Ishikawa (cell line): ENCODE measurements around the gene AUTS2.

Experiments
- EGR1 ChIP-seq: IDR thresholded peaks from 2 replicates; pipeline ENCODE4 v1.6.1; 2012
- EP300 ChIP-seq: IDR thresholded peaks from 2 replicates; pipeline ENCODE4 v1.6.1; 2012; ENCODE audit warnings: borderline replicate concordance
- NFIC ChIP-seq: IDR thresholded peaks from 2 replicates; pipeline ENCODE4 v1.6.1; 2012
- RAD21 ChIP-seq: IDR thresholded peaks from 2 replicates; pipeline ENCODE4 v1.6.1; 2012; ENCODE audit warnings: low read depth
- TAF1 ChIP-seq: IDR thresholded peaks from 2 replicates; pipeline ENCODE4 v1.6.1; 2012; ENCODE audit warnings: low read depth, mild to moderate bottlenecking
- ZBTB7A ChIP-seq: IDR thresholded peaks from 2 replicates; pipeline ENCODE4 v1.6.1; 2012; ENCODE audit warnings: low read depth
- TF ChIP-seq, protein P1 (sequence below): IDR thresholded peaks from 2 replicates; pipeline ENCODE4 v1.6.1; 2012; ENCODE audit warnings: low read depth, mild to moderate bottlenecking
- TF ChIP-seq, protein P2 (sequence below): IDR thresholded peaks from 2 replicates; pipeline ENCODE4 v1.6.1; 2012

DNA sequence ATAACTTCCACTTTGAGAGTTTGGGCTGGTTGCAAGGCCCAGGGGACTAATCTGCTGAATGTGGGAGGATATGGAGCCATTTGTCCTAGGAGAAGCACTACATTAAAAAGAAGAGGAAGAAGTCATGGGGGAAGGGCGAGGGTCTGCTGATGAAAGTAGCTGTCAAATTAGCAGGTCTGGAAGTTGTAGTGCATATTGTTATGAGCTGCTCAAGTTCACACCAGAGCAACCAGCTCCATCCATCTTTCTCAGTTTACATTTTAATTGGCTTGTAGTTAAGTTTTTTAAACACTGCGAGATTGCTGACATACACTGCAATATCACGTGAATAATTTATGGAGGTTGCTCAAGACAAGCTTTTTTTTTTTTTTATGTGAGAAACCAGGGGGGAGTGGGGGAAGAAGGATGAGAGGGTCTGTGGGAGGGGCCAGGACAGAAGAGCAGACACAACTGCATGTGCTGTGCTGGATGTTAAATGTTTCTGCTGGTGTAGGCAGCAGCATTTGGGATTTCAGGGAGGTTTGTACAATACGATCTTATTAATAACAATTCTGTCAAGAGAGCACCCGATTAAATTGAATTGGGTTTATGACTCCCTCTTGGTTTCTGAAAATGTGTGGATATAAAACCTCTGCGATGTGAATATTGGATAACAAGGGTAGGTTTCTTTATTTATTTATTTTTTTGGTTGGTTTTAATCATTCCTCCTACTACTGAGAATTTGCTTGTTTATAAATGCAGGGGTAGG lies 774.7 kb downstream of the AUTS2 start:
- TF ChIP-seq ZBTB7A, result no peak
- no peak for TF ChIP-seq EP300
- TF ChIP-seq TAF1, result no peak
- TF ChIP-seq, protein P1, sequence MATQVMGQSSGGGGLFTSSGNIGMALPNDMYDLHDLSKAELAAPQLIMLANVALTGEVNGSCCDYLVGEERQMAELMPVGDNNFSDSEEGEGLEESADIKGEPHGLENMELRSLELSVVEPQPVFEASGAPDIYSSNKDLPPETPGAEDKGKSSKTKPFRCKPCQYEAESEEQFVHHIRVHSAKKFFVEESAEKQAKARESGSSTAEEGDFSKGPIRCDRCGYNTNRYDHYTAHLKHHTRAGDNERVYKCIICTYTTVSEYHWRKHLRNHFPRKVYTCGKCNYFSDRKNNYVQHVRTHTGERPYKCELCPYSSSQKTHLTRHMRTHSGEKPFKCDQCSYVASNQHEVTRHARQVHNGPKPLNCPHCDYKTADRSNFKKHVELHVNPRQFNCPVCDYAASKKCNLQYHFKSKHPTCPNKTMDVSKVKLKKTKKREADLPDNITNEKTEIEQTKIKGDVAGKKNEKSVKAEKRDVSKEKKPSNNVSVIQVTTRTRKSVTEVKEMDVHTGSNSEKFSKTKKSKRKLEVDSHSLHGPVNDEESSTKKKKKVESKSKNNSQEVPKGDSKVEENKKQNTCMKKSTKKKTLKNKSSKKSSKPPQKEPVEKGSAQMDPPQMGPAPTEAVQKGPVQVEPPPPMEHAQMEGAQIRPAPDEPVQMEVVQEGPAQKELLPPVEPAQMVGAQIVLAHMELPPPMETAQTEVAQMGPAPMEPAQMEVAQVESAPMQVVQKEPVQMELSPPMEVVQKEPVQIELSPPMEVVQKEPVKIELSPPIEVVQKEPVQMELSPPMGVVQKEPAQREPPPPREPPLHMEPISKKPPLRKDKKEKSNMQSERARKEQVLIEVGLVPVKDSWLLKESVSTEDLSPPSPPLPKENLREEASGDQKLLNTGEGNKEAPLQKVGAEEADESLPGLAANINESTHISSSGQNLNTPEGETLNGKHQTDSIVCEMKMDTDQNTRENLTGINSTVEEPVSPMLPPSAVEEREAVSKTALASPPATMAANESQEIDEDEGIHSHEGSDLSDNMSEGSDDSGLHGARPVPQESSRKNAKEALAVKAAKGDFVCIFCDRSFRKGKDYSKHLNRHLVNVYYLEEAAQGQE, result no peak
- TF ChIP-seq EGR1, result no peak
- TF ChIP-seq, protein P2, sequence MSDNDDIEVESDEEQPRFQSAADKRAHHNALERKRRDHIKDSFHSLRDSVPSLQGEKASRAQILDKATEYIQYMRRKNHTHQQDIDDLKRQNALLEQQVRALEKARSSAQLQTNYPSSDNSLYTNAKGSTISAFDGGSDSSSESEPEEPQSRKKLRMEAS, result no peak
- TF ChIP-seq NFIC, result no peak
- TF ChIP-seq RAD21, result no peak
